GM08714 (cell line): ENCODE measurements around the gene ADGRL3.
"Not testable (repeated sequence)": the region's sequence is repeated elsewhere in the genome, so short reads cannot be mapped to it uniquely, and the experiment has no call there.

Experiments used
- H3K4me3 ChIP-seq: fragments of 200-500 bp; sonication (Bioruptor generic); 2 replicates; pipeline ENCODE4 v1.5.1; 2014; ENCODE audit warnings: mild to moderate bottlenecking, low read length, inconsistent platforms
- ZNF274 ChIP-seq: IDR thresholded peaks from 2 replicates; pipeline ENCODE4 v1.6.1; 2012; ENCODE audit warnings: mild to moderate bottlenecking, low read depth, low read length

The ADGRL3 gene

DNA sequence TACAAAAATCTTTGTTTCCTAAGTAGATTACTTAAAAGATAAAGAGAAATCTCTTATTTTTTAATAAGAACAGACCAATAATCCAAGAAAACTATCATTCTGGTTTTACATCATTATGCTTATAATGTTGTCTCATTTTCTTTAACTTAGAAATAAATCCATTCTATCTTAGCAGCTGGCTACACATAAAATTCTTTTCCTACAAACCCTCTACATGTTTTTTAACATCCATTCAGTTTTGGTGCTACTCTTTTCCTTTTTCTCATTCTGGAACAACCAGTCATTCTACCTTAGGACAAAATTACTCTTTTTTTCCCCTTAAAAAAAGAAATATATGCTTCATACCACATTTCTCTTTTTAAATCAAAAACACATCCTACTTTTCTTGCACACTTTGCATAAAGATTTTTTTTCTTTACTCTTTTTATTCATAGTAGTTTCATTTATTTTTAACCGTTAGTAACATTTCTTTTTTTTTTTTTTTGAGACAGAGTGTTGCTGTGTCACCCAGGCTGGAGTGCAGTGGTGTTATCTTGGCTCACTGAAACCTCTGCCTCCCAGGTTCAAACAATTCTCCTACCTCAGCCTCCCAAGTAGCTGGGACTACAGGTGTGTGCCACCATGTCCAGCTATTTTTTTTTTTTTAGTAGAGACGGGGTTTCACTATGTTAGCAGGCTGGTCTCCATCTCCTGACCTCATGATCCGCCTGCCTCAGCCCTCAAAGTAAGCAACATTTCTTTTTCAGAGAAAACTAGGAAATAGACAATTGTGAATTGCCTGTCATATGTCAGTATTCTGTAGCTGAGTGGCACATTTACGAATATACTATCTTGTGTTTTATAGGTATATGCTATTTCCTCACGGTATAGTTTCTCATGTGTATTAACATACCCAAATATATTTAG, 562.8 kb downstream of the ADGRL3 start:
- TF ChIP-seq ZNF274: no peak
- H3K4me3 ChIP-seq: no peak overlapping the region

DNA sequence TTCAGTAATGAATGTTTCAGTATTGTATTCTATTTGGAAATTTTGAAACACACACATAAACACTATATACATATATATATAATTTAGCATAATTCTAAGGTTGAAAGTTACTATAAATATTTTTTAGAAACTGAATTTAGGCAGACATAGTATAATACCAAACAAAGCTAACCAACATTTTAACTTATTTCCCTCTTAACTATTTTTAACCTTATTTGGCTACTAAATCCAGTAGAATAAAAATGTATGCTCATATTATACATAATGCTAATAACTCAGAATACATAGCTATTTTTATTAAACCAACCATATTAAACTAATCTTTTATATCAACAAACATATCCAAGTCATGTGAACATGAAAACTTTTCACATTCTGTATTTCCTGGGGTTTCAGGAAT, 563.6 kb downstream of the ADGRL3 start:
- no peak for TF ChIP-seq ZNF274
- H3K4me3 ChIP-seq: no peak overlapping the region

DNA sequence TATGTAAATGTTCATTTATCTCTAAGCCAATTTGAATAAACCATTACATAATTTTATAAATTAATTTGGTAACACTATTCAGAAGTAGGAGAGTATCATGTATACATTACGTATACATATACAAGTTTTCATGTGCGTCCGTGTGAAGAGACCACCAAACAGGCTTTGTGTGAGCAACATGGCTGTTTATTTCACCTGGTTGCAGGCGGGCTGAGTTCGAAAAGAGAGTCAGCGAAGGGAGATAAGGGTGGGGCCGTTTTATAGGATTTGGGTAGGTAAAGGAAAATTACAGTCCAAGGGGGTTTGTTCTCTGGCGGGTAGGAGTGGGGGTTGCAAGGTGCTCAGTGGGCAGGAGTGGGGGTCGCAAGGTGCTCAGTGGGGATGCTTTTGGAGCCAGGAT, 564.0 kb downstream of the ADGRL3 start:
- not testable (repeated sequence) for H3K4me3 ChIP-seq

GRCh38 chr4:61769444-61770167, 569.5 kb downstream of the ADGRL3 start:
- not testable (repeated sequence) for H3K4me3 ChIP-seq

GRCh38 chr4:61770456-61770855, 570.3 kb downstream of the ADGRL3 start:
- no peak for TF ChIP-seq ZNF274
- no peak overlapping the region for H3K4me3 ChIP-seq

DNA sequence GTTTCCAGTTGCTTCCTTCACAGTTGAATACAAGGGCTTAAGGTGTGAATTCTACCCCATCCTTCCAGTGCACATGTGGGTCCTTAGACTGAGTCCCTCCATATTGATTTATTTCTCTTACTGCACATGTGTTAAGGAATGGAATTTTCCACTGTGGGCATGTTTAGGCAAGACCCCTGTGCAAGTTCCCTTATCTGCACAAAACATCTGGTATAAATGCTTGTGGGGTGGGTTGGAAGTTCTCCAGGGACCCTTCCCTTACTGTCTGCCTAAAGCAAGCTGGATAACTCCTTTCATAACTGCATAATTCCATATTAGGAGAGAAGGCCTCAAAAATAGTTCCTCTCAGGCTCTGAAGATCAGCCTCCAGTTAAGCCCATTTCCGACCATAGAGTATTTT, 570.9 kb downstream of the ADGRL3 start:
- H3K4me3 ChIP-seq: no peak overlapping the region
- TF ChIP-seq ZNF274: no peak

- no peak for TF ChIP-seq ZNF274
- H3K4me3 ChIP-seq: no peak overlapping the region
Measured at GRCh38 chr4:61772126-61772525, 572.0 kb downstream of the ADGRL3 start.

DNA sequence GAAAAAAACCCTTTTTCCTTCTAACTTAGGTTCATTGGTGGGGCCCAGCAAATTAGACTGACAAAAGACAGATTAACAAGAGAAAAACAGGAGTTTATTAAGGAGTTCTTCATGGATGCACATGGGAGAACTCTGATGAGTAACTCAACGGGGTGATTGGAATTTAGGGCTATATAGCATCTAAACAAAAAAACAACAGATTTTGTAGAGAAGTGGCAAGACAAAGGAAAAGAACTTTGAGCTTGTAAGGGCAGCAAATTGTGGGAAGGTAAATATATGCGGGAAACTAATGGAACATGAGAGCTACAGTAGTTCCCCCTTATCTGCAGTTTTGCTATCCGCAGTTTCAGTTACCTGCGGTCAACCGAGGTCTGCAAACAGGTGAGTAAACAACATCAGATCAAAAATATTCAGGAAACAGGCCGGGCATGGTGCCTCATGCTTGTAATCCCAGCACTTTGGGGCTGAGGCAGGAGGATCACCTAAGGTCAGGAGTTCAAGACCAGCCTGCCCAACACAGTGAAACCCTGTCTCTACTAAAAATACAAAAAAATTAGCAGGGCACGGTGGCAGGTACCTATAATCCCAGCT, 573.6 kb downstream of the ADGRL3 start:
- no peak for TF ChIP-seq ZNF274
- H3K4me3 ChIP-seq: no peak overlapping the region

- H3K4me3 ChIP-seq: no peak overlapping the region
- TF ChIP-seq ZNF274: no peak
Measured at GRCh38 chr4:61782133-61782532, 582.0 kb downstream of the ADGRL3 start.

GRCh38 chr4:61783050-61783449, 582.9 kb downstream of the ADGRL3 start:
- no peak overlapping the region for H3K4me3 ChIP-seq
- TF ChIP-seq ZNF274: no peak

DNA sequence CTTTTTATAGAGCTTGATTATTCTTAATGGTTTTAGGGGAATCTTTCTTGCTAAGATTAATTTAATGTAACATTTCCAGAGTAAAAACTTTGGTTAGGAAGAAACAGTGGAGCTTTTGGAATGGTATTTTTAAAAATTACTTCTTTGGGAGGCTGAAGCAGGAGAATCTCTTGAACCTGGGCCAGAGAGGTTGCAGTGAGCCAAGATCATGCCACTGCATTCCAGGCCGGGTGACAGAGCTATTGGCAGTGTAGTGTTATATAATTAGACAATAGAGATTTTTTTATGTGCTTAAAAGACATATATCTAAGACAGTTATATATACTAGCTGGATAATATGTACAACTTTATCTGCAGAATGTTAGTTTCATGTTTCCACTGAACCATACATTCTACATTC, 585.6 kb downstream of the ADGRL3 start:
- H3K4me3 ChIP-seq: no peak overlapping the region
- TF ChIP-seq ZNF274: no peak

- H3K4me3 ChIP-seq: no peak overlapping the region
- TF ChIP-seq ZNF274: no peak
Measured at GRCh38 chr4:61786211-61786610, 586.1 kb downstream of the ADGRL3 start.

- TF ChIP-seq ZNF274: no peak
Measured at GRCh38 chr4:61795998-61796397, 595.9 kb downstream of the ADGRL3 start.

GRCh38 chr4:61799794-61800193, 599.7 kb downstream of the ADGRL3 start:
- no peak for TF ChIP-seq ZNF274
- H3K4me3 ChIP-seq: no peak overlapping the region

More at GRCh38 chr4:61795998-61796397, 595.9 kb downstream of the ADGRL3 start:
- H3K4me3 ChIP-seq: no peak overlapping the region

GRCh38 chr4:61805227-61805626, 605.1 kb downstream of the ADGRL3 start:
- H3K4me3 ChIP-seq: no peak overlapping the region
- no peak for TF ChIP-seq ZNF274

GRCh38 chr4:61805979-61806378, 605.9 kb downstream of the ADGRL3 start:
- TF ChIP-seq ZNF274: no peak
- H3K4me3 ChIP-seq: no peak overlapping the region
